HT1080 (cell line): Measurements from ENCODE around the gene OXGR1. TPM values are rescaled to one million over a fixed set of nuclear protein-coding genes. Genes with fewer than 3 reads are reported as not detected.
"Not testable (repeated sequence)": the region's sequence is repeated elsewhere in the genome, so short reads cannot be mapped to it uniquely, and the experiment has no call there.

Experiments
- DNase-seq: peaks from one replicate; pipeline ENCODE4 v3.0.0-alpha.2; 2015; ENCODE audit warnings: low read depth
- polyA plus RNA-seq, 2 experiments: library from polyadenylated mRNA; depleted of rRNA; stranded (reverse); fragments of >200 nt; gene quantifications; 2 replicates each; pipeline ENCODE4 v1.2.3, GENCODE V29; 2015
- total RNA-seq: library from RNA; depleted of rRNA; stranded (reverse); fragments of >200 nt; shearing (Covaris generic); gene quantifications from 2 replicates; pipeline ENCODE4 v1.2.3, GENCODE V29; 2014; rRNA removed

Gene OXGR1
- total RNA-seq, result 0.16 and 0.67 TPM in 2 replicates
- 0.19 and 0.23 TPM in 2 replicates for polyA plus RNA-seq (2015; cell fraction: cytosol; rRNA removed)
- polyA plus RNA-seq (2015; cell fraction: nucleus; rRNA removed), result 0.16 TPM in 1 of 2 replicates, not detected in the other

DNA sequence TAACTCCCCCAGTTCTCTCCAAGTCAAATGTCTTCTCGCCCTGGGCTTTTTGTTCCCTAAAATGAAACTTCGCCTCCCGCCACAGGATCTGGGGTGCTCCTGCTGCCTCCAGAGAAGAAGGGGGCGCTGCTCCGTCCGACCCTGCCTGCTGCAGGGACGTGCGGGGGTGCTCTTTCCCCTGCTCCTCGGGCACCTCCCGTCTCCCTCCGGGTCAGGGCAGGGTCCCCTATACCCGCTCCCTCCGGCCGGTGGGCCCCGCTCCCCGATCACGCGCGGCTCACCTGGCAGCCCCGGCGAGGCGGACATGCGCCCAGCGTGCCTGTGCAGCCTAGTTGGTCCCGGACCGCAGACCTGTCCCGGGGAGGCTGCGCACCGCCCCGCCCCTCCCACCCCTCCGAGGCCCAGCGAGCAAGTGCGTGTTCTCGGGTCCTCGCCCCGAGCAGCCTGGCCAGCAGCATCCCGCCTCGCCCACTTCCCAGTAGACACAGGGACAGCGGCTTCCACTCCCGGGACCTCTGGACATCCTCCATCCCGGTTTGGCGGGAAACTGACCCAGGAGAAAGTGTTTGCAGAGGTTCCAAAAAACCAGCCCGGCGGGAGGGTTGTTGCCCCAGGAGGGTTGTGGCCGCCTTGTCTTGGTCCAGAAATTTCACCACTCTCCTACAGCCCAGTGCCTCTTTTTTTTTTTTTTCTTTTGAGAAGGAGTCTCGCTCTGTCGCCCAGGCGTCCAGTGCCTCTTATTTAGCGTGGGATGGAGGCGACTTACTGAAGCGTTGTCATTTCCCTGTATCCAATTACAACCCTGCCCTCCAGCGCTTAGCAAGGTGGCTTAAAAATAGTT lies at the start of gene OXGR1:
TSS of gene OXGR1 (minus strand) at position 460 of the 841 bp plus-strand sequence. CDS start 6,717 bp downstream, outside the sequence.
- no peak for DNase-seq

DNA sequence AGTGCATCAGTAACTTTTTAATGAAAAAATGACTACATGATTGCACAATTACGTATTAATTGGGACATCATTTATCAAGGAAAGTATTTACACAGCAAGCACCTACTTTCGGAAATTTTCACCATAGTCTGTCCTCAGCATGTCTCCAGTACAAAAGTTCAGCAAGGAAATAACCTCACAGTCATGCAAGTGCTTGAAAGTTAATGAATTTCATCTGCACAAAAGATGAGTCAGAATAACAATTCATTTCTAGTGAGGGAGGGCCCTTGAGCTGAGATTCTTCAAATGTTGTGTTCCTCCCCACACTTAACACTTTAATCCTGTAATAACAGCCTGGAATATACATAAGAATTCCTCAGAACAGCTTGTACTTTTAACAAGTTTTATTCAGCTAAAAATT lies 49.0 kb upstream of the OXGR1 start:
- DNase-seq, result peak; percentile 7

GRCh38 chr13:97030705-97031452 lies 36.6 kb upstream of the OXGR1 start:
- peak; percentile 40 for DNase-seq

- DNase-seq, result peak; percentile 68
Observed at GRCh38 chr13:97028441-97029299, 34.4 kb upstream of the OXGR1 start.

GRCh38 chr13:97027162-97027554 lies 32.9 kb upstream of the OXGR1 start:
- no peak for DNase-seq

GRCh38 chr13:97026531-97027161 lies 32.4 kb upstream of the OXGR1 start:
- DNase-seq, result no peak

- DNase-seq, result not testable (repeated sequence)
Observed at GRCh38 chr13:97023812-97024211, 29.5 kb upstream of the OXGR1 start.

GRCh38 chr13:97023117-97023516 lies 28.8 kb upstream of the OXGR1 start:
- DNase-seq, result no peak

- DNase-seq, result no peak
Observed at GRCh38 chr13:97021241-97021640, 27.0 kb upstream of the OXGR1 start.

GRCh38 chr13:97020689-97021240 lies 26.5 kb upstream of the OXGR1 start:
- DNase-seq, result no peak

DNA sequence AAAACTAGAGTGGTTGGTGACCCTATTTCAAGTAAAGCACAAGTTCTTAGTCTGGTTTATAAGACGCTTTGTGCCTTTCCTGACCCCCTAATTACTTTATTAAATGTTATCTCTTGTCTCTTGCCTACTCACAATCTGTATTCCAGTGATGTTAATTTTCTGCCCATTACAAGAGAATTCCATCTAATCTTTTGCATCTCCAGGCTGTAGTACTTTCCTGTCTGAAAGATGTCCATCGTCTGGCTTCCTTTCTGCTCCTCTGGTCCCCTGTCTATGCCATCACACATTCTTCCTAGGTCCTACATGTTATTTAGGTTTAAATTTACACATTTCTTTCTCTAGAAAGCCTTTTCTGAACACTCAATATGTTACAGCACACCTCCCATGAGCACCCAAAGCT lies 25.9 kb upstream of the OXGR1 start:
- DNase-seq, result no peak

- DNase-seq, result no peak
Observed at GRCh38 chr13:97019236-97019635, 25.0 kb upstream of the OXGR1 start.

DNA sequence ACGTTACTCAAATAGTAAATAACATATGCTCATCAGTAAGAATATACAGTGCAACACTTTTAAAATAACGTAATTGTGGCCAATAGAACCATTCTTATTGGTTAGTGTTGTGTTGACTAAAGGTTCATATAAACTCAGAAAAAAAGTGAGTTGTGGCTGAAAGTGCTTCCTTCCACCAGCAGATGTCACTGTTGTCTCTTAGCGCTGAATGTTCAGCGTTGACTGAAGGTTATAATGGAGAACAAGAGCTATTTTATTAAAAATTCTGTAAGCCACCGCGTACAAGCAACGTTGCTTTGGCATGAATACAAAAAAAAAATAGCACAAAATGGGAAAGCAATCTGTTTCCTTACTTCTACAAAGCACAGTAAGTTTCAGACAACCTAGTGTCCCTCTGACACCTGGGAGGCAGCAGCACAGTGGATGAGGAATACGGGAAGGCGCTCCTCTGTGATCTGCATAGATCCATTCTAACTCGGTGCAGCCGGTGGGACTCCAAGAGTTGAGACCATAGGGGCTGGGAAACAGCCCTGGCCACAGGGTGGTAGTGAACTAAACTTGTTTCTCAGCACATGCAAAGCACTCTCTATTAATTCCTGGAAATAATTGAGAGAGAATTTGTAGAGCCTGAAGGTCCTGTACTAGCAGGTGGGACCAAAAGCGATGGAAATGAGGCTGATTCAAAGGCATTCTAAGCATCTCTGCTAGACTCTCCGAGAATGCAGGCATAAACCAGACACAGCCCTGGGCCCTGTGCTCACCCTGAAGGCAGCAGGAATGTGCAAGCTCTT lies 23.9 kb upstream of the OXGR1 start:
- peak; percentile 60 for DNase-seq

DNA sequence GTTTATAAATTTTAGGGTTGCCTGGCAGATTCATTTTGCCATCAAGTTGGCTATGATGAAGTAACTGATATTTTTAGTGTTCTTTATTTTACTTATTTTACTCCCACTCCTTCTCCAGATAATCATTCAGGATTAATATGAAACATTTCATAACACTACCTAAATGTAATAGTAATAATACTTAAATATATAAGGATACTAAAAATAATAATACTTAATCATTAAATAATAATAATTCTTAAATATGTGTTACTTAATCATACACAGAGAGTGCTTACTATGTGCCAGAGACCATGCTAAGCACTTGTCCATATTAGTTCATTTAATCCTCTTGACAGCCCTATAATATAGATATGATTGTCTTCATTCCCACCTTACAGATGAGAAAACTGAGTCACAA lies 23.0 kb upstream of the OXGR1 start:
- DNase-seq, result no peak

DNA sequence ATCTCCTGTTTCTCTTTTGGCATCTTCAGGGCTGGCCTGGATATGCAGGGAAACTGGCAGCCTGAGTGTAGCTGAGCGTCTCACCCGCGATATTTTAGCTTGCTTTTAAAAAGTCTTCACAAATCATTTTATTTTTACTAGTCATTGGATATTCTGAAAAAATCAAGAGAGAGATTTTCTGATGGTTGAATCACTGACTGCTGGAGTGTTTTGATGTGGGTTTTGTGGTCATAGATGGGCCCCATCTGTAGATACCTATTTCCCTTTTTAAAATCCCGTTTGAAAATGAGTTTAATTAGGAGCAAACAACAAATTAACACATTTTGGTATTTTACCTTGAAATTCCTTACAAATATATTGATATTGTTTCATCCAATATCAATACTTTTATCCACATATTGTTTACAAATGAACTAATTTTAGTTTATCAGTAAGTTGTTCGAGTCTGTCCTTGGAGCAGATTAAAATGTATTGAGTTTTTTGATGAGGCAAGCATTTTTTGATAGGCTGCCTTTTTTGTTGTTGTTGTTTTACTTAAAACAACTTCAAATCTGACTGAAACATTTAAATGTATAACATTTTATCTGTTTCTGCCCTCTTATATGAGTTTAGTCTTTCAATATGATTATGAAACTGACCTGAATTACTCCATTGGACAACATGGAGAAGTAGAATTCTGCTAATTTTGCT lies 21.5 kb upstream of the OXGR1 start:
- peak; percentile 37 for DNase-seq

GRCh38 chr13:97012251-97013048 lies 18.2 kb upstream of the OXGR1 start:
- DNase-seq, result no peak

DNA sequence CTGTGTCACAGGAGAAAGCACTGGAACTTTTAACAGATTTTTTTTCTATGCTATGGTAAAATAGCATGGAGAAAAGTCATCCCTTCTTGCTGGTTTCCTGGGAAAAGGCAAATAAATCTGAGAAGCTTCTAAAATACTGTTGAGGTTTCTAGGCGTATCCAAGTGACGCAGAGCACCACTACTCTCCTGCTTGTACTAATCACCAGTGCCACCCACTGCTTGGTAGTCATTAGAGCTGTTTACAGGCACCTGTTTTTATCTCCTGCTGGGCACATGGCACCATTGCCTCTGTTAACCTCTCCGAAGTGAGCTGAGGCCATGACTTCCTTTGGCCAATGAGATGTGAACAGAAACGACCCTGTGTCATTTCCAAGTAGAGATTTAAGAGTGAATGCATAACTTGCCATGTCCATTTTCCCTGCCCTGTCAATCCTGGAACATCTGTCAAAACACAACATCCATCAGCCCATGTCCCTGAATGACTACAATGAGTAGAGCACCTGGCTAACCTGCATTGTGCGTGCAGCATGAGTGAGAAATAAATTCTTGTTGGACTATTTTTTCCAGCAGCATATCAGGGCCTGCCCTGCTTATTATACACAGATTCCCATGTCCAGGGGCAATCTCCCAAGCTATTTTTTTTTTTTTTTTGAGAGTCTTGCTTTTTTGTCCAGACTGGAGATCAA lies 17.3 kb upstream of the OXGR1 start:
- DNase-seq, result no peak

GRCh38 chr13:97008643-97009042 lies 14.4 kb upstream of the OXGR1 start:
- DNase-seq, result no peak
